Uterine smooth muscle cell (primary cell): ENCODE measurements around the gene GRPEL2. TPM values are rescaled to one million over a fixed set of nuclear protein-coding genes. Genes with fewer than 3 reads are reported as not detected.

ENCODE experiments used
- total RNA-seq: library from RNA; depleted of rRNA; stranded (reverse); fragments of >200 nt; gene quantifications from 2 replicates; pipeline ENCODE4 v1.2.3, GENCODE V29; 2014

Gene GRPEL2
- 31.9 and 36.7 TPM in 2 replicates for total RNA-seq

GRCh38 chr5:149345147-149345891, at the start of gene GRPEL2:
Gene GRPEL2, plus strand, starts transcription at chr5:149345499. Its CDS starts 41 bp downstream, at chr5:149345540.

DNA sequence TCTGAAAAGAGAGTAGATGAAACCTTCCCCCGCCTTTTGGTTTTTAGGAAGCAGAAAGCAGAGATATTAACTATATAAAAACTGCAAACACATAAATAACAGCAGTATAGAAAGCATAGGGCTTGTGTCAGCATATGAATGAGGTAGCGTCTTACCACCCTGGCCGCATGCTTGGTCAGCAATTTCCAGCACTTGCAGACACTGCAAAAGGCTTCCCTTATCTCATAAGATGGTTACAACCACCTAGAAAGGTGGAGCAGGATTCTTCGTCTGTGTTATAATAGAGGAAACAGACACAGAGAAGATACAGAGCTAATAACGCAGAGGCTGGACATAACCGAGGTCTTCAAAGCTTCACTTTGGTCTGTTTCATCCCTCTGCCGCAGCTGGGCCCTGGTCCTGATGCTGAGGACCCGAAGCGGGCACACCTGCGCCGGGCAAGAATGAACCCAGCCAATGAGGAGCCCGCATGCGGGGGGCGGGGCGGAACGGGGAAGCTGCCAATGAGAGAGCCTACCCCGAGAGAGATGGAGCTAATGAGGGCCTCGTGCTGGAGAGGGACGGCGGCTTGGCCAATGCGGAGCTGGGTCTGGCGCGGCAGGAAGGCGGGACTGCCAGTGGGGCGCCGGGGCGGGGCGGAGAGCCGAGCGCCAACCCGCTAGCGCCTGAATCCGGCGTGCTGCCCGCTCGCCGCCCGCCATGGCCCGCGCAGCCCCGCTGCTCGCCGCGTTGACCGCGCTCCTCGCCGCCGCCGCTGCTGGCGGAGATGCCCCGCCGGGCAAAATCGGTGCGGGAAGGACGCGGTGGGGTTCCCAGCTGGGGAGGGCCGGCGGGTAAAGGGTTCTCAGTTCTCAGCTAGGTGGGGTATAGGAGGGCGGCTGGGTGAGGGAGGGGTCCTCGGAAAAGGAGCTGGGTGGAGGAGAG, 12.3 kb downstream of the GRPEL2 start, which contains the start of gene PCYOX1L:
TSS of gene PCYOX1L (plus strand) at position 677 of the 924 bp plus-strand sequence. CDS start at position 700, 23 bp downstream.

GRCh38 chr5:149379177-149379761, 34.0 kb downstream of the GRPEL2 start, which contains the start of gene IL17B:
Gene IL17B, minus strand, starts transcription at chr5:149379292. Its CDS starts 67 bp downstream, at chr5:149379225.

Other genes starting within 250 kb of the GRPEL2 start
- 15.8 and 19.6 TPM in 2 replicates for gene ABLIM3, start 204.0 kb upstream of the GRPEL2 start, total RNA-seq
- 7.5 and 8.3 TPM in 2 replicates for gene AFAP1L1, start 73.6 kb upstream of the GRPEL2 start, total RNA-seq
- 5.4 and 9.7 TPM in 2 replicates for gene PCYOX1L, start 12.5 kb downstream of the GRPEL2 start, total RNA-seq
- 0.22 TPM in 1 of 2 replicates, not detected in the other for gene IL17B, start 33.8 kb downstream of the GRPEL2 start, total RNA-seq
- 554 and 558 TPM in 2 replicates for gene CSNK1A1, start 205.9 kb downstream of the GRPEL2 start, total RNA-seq
- gene ARHGEF37, start 236.0 kb downstream of the GRPEL2 start, total RNA-seq: 0.66 and 1.5 TPM in 2 replicates